WTC11 (cell line): ENCODE results near the gene C4orf50. TPM values are rescaled to one million over a fixed set of nuclear protein-coding genes. Genes with fewer than 3 reads are reported as not detected.

ENCODE experiments used
- ATAC-seq: fragments of 200-7000 bp; cut with Tn5 transposase; 2 replicates; pipeline ENCODE4 v1.10.0; 2021; ENCODE audit warnings: mild to moderate bottlenecking, moderate library complexity
- CTCF ChIA-PET: fragments of 300-600 bp; sonication (Branson Sonifier 250); formaldehyde crosslinking; loops from one replicate; lab custom pipeline; 2021; ENCODE audit warnings: antibody characterized with exemption; lab: Charles Lee
- POLR2A ChIA-PET: fragments of 350-600 bp; sonication (Branson Sonifier 250); formaldehyde crosslinking; loops from one replicate; lab custom pipeline; 2021; ENCODE audit warnings: antibody characterized with exemption; lab: Charles Lee
- DNase-seq: peaks from one replicate; pipeline ENCODE4 v3.0.0; 2021; ENCODE audit warnings: low spot score
- H3K27ac Mint-ChIP-seq: 2 replicates; pipeline ENCODE4 v1.8.0; 2021; ENCODE audit warnings: mixed read lengths
- H3K27me3 Mint-ChIP-seq: 2 replicates; pipeline ENCODE4 v1.8.0; 2021; ENCODE audit warnings: low read depth, mild to moderate bottlenecking, moderate library complexity, mixed read lengths
- H3K36me3 Mint-ChIP-seq: 2 replicates; pipeline ENCODE4 v1.8.0; 2021; ENCODE audit warnings: mixed read lengths
- H3K4me1 Mint-ChIP-seq: 2 replicates; pipeline ENCODE4 v1.8.0; 2022; ENCODE audit warnings: mixed read lengths
- H3K4me3 Mint-ChIP-seq: 2 replicates; pipeline ENCODE4 v1.8.0; 2021; ENCODE audit warnings: mild to moderate bottlenecking, moderate library complexity, mixed read lengths
- H3K9me3 Mint-ChIP-seq: 2 replicates; pipeline ENCODE4 v1.8.0; 2021; ENCODE audit warnings: mixed read lengths
- AFF4 ChIP-seq: sonication (generic); formaldehyde crosslinking; IDR thresholded peaks from 2 replicates; pipeline ENCODE4 v1.8.1; 2023; ENCODE audit warnings: mild to moderate bottlenecking, missing genetic modification reagents, borderline replicate concordance
- CTCF ChIP-seq: fragments of 200-600 bp; IDR thresholded peaks from 2 replicates; pipeline ENCODE4 v1.8.0; 2022; ENCODE audit warnings: antibody characterized with exemption
- ETV6 ChIP-seq: sonication (generic); formaldehyde crosslinking; IDR thresholded peaks from 2 replicates; pipeline ENCODE4 v1.8.1; 2022; ENCODE audit warnings: mild to moderate bottlenecking, missing genetic modification reagents
- FOXP1 ChIP-seq: sonication (generic); formaldehyde crosslinking; IDR thresholded peaks from 2 replicates; pipeline ENCODE4 v1.8.0; 2022; ENCODE audit warnings: missing genetic modification reagents, mild to moderate bottlenecking, moderate library complexity, borderline replicate concordance
- GABPB1 ChIP-seq: sonication (generic); formaldehyde crosslinking; IDR thresholded peaks from 2 replicates; pipeline ENCODE4 v1.8.1; 2023; ENCODE audit warnings: mild to moderate bottlenecking, missing genetic modification reagents
- HMGXB4 ChIP-seq: sonication (generic); formaldehyde crosslinking; IDR thresholded peaks from 2 replicates; pipeline ENCODE4 v1.8.1; 2023; ENCODE audit warnings: mild to moderate bottlenecking, moderate library complexity, missing genetic modification reagents
- IRF1 ChIP-seq: sonication (generic); formaldehyde crosslinking; IDR thresholded peaks from 2 replicates; pipeline ENCODE4 v1.8.0; 2023; ENCODE audit warnings: missing genetic modification reagents
- JAZF1 ChIP-seq: fragments of 250-450 bp; sonication (Bioruptor Pico); IDR thresholded peaks from 2 replicates; pipeline ENCODE4 v1.9.0; 2021; ENCODE audit warnings: moderate library complexity, mild to moderate bottlenecking, inconsistent platforms
- JUN ChIP-seq: sonication (generic); formaldehyde crosslinking; IDR thresholded peaks from 2 replicates; pipeline ENCODE4 v1.8.0; 2023; ENCODE audit warnings: mild to moderate bottlenecking, missing genetic modification reagents
- MAX ChIP-seq: sonication (generic); formaldehyde crosslinking; IDR thresholded peaks from 2 replicates; pipeline ENCODE4 v1.8.0; 2022; ENCODE audit warnings: mild to moderate bottlenecking, missing genetic modification reagents
- NFYB ChIP-seq: sonication (generic); formaldehyde crosslinking; conservative IDR thresholded peaks from 2 replicates; pipeline ENCODE4 v1.8.0; 2022; ENCODE audit warnings: low read depth, missing genetic modification reagents
- RELA ChIP-seq: sonication (generic); formaldehyde crosslinking; IDR thresholded peaks from 2 replicates; pipeline ENCODE4 v1.8.1; 2022; ENCODE audit warnings: missing genetic modification reagents, mild to moderate bottlenecking, borderline replicate concordance
- SP1 ChIP-seq: sonication (generic); formaldehyde crosslinking; conservative IDR thresholded peaks from 2 replicates; pipeline ENCODE4 v1.8.1; 2022; ENCODE audit warnings: missing genetic modification reagents
- USF1 ChIP-seq: sonication (generic); formaldehyde crosslinking; IDR thresholded peaks from 2 replicates; pipeline ENCODE4 v1.8.0; 2022; ENCODE audit warnings: mild to moderate bottlenecking, missing genetic modification reagents
- ZNF281 ChIP-seq: sonication (generic); formaldehyde crosslinking; IDR thresholded peaks from 2 replicates; pipeline ENCODE4 v1.8.0; 2023; ENCODE audit warnings: mild to moderate bottlenecking, missing genetic modification reagents
- ZNF317 ChIP-seq: sonication (generic); formaldehyde crosslinking; IDR thresholded peaks from 2 replicates; pipeline ENCODE4 v1.8.1; 2023; ENCODE audit warnings: low read depth, mild to moderate bottlenecking, moderate library complexity, missing genetic modification reagents, borderline replicate concordance
- ZNF532 ChIP-seq: fragments of 250-450 bp; sonication (Bioruptor Pico); IDR thresholded peaks from 2 replicates; pipeline ENCODE4 v1.9.0; 2021; ENCODE audit warnings: mild to moderate bottlenecking, borderline replicate concordance
- ZSCAN18 ChIP-seq: fragments of 250-450 bp; sonication (Bioruptor Pico); IDR thresholded peaks from 2 replicates; pipeline ENCODE4 v2.1.2; 2022; ENCODE audit warnings: mild to moderate bottlenecking, moderate library complexity
- total RNA-seq: library from RNA; stranded (reverse); gene quantifications from 3 replicates; pipeline ENCODE4 v1.2.3, GENCODE V29; 2021

The C4orf50 gene
- total RNA-seq, 1 experiment from 2014 or later = 0.17 TPM

GRCh38 chr4:6050551-6050950 is 32.3 kb upstream of the C4orf50 start:
- ATAC-seq (no peak), DNase-seq (no peak)
- Mint-ChIP-seq H3K4me3 (no peak overlapping the region), H3K27me3 (no peaks in the 10 kb centered on the region), H3K36me3 (no peaks in the 10 kb centered on the region), H3K9me3 (no peaks in the 10 kb centered on the region), H3K4me1 (no peaks in the 10 kb centered on the region)
- CTCF ChIA-PET = interaction anchor here (1.0 to 1.5 kb wide), 2 partner anchors 37 to 52 kb away, joined by 3 to 4 read pairs; no protein-coding TSS in a partner anchor
- TF ChIP-seq RELA (no peak), ZNF281 (CRISPR knock-in tag) (no peak), HMGXB4 (CRISPR knock-in tag) (no peak), SP1 (no peak), ZSCAN18 (no peak), JAZF1 (CRISPR knock-in tag) (no peak), GABPB1 (CRISPR knock-in tag) (no peak), AFF4 (CRISPR knock-in tag) (no peak), ZNF317 (CRISPR knock-in tag) (no peak), MAX (CRISPR knock-in tag) (no peak), IRF1 (CRISPR knock-in tag) (no peak), JUN (no peak), USF1 (no peak), FOXP1 (no peak), ZNF532 (no peak), ETV6 (CRISPR knock-in tag) (no peak), CTCF (no peak), NFYB (no peak)
- TF ChIP-seq, all 79 proteins: peak for 0
- H3K27ac Mint-ChIP-seq = no peak overlapping the region
- POLR2A ChIA-PET = no interaction called here
